ENCODE measurements around the gene TTC34.

TTC34 gene

DNA sequence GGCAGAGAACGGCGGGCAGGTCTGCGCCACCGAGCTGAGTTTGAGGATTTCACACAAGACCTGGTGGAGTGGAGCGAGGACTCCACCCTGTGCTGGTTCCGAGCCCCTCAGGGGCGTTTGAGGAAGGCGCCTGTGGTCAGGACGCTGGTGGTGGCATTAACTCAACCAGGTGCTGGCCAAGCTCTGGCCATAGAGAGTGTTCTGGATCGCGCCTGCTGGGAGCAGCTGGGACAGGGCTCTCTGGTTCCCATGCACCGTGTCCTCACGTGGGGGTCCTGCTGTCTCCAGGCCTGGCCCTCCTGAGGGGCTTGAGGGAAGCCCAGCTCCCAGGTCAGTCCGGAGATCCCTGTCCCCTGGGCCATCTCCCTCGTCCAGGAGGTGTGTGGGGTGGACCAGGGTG is 24.8 kb upstream of the TTC34 start:
- 70% methylated on average over 15 of the region's 15 CpGs for WGBS

DNA sequence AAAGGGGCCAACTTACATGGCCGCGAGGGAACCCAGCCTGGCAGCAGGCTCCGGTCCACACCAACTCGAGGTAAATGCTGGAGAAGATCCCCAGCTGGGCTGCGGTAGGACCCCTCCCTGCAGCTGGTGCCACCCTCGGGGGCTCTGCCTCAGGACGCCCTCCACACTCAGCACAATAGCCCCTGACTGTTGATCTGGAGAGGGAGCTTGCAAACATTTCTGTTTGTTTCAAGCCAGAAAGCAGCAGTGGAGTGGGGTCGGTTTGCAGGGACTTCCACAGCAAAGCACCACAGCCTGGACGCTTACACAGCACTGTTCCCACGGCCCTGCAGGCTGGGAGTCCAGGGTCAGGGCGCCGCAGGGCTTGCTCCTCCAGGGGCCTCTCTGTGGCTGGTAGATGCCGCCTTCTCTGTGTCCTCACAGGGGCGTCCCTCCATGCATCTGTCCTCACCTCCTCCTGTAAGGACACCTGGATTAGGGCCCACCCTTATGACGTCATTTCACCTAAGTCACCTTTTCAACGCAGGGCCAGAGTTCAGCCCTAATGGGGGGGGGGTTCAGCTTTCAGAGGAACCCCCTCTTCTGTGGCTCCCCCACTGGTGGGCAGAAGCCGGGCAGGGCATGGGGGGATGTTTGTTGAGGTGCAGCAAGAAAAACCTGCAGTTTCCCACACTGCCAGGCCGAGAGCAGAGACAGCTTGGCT is 24.1 kb upstream of the TTC34 start:
- H2AK5ac ChIP-seq (ENCODE audit: low read length, severe bottlenecking) = no peak overlapping the region
- H3K18ac ChIP-seq (ENCODE audit: low read depth in 1 of 2, low read length in 2 of 2) = no peak overlapping the region
- no peak overlapping the region for H3K4me3 ChIP-seq (ENCODE audit: insufficient read depth in 1 of 2, low read depth in 1 of 2, low read length in 2 of 2)
- no peaks in the 10 kb centered on the region for H3K79me1 ChIP-seq (replicated peaks; ENCODE audit: low read length, poor library complexity, severe bottlenecking)
- 80% methylated on average over 14 of the region's 18 CpGs for WGBS
- H4K91ac ChIP-seq (ENCODE audit: low read length) = no peak overlapping the region
- H3K27me3 ChIP-seq (ENCODE audit: control insufficient read depth in 1 of 2, insufficient read depth in 1 of 2, low read length in 2 of 2) = peaks cover 0 to 8% of the 10 kb centered on the region in 2 experiments
- H2AFZ ChIP-seq (ENCODE audit: low read depth, low read length) = no peak overlapping the region
- H3K9me3 ChIP-seq (ENCODE audit: control insufficient read depth, low read length) = peaks cover 18% of the 10 kb centered on the region
- H3K36me3 ChIP-seq (ENCODE audit: control insufficient read depth in 1 of 2, insufficient read depth in 2 of 2, low read depth in 1 of 2, low read length in 2 of 2) = no peaks in the 10 kb centered on the region
- no peak overlapping the region for H3K14ac ChIP-seq (ENCODE audit: low read length in 2 of 2)
- H3K23ac ChIP-seq (ENCODE audit: low read length in 2 of 2) = no peak overlapping the region
- H3K4me2 ChIP-seq (ENCODE audit: low read length, poor library complexity, severe bottlenecking) = no peak overlapping the region
- H2BK5ac ChIP-seq (ENCODE audit: low read depth, low read length, poor library complexity, severe bottlenecking) = no peak overlapping the region
- H3K27ac ChIP-seq (ENCODE audit: low read length, poor library complexity, severe bottlenecking) = no peak overlapping the region
- no peak overlapping the region for H3K9ac ChIP-seq (ENCODE audit: low read length)
- no peak overlapping the region for H2BK120ac ChIP-seq (ENCODE audit: low read depth, low read length)
- H4K8ac ChIP-seq (ENCODE audit: low read length) = no peak overlapping the region
- H3K4ac ChIP-seq (ENCODE audit: low read depth in 1 of 2, low read length in 2 of 2) = no peak overlapping the region
- H2BK15ac ChIP-seq (ENCODE audit: low read depth, poor library complexity, severe bottlenecking) = no peak overlapping the region
- no peaks in the 10 kb centered on the region for H3K4me1 ChIP-seq (ENCODE audit: control insufficient read depth, insufficient read depth, low read depth, low read length)
- no peak overlapping the region for H2BK12ac ChIP-seq (ENCODE audit: low read length in 2 of 2)
- no peak for DNase-seq

More for the DNA sequence above, 24.8 kb upstream of the TTC34 start:
- Histone ChIP-seq H3K23ac (ENCODE audit: low read length in 2 of 2) (no peak overlapping the region), H3K4me2 (ENCODE audit: low read length, poor library complexity, severe bottlenecking) (no peak overlapping the region), H3K9ac (ENCODE audit: low read length) (no peak overlapping the region), H3K79me1 (replicated peaks; ENCODE audit: low read length, poor library complexity, severe bottlenecking) (no peaks in the 10 kb centered on the region), H2BK12ac (ENCODE audit: low read length in 2 of 2) (no peak overlapping the region), H3K27ac (ENCODE audit: low read length, poor library complexity, severe bottlenecking) (no peak overlapping the region), H3K4ac (ENCODE audit: low read depth in 1 of 2, low read length in 2 of 2) (no peak overlapping the region), H2BK120ac (ENCODE audit: low read depth, low read length) (no peak overlapping the region), H4K91ac (ENCODE audit: low read length) (no peak overlapping the region), H3K9me3 (ENCODE audit: control insufficient read depth, low read length) (peaks cover 18% of the 10 kb centered on the region), H4K8ac (ENCODE audit: low read length) (no peak overlapping the region), H2AK5ac (ENCODE audit: low read length, severe bottlenecking) (no peak overlapping the region), H3K18ac (ENCODE audit: low read depth in 1 of 2, low read length in 2 of 2) (no peak overlapping the region), H3K36me3 (ENCODE audit: control insufficient read depth in 1 of 2, insufficient read depth in 2 of 2, low read depth in 1 of 2, low read length in 2 of 2) (no peaks in the 10 kb centered on the region), H2BK5ac (ENCODE audit: low read depth, low read length, poor library complexity, severe bottlenecking) (no peak overlapping the region), H2BK15ac (ENCODE audit: low read depth, poor library complexity, severe bottlenecking) (no peak overlapping the region), H3K4me3 (ENCODE audit: insufficient read depth in 1 of 2, low read depth in 1 of 2, low read length in 2 of 2) (no peak overlapping the region), H3K4me1 (ENCODE audit: control insufficient read depth, insufficient read depth, low read depth, low read length) (no peaks in the 10 kb centered on the region), H3K27me3 (ENCODE audit: control insufficient read depth in 1 of 2, insufficient read depth in 1 of 2, low read length in 2 of 2) (peaks cover 0 to 8% of the 10 kb centered on the region in 2 experiments), H3K14ac (ENCODE audit: low read length in 2 of 2) (no peak overlapping the region), H2AFZ (ENCODE audit: low read depth, low read length) (no peak overlapping the region)
- no peak for DNase-seq

DNA sequence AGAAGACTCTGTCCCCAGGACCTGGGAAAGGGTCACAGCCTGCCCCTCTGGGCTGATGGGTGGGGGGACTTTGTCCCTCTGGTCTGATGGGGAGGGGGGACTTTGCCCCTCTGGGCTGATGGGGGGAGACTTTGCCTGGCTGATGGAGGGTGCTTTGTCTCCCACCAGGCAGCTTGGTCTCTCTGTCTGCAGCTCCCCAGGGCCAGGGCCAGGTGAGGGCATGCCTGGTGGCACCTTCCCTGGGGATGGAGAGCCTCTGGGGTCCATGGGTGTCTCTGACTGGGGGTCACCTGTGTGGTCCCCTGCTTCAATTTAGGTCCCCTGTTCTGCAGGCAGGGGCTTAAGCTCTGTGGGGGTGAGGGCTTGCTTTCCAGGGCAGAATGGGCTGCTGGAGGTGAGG is 23.5 kb upstream of the TTC34 start:
- no peak overlapping the region for H2BK15ac ChIP-seq (ENCODE audit: low read depth, poor library complexity, severe bottlenecking)
- H2AFZ ChIP-seq (ENCODE audit: low read depth, low read length) = no peak overlapping the region
- no peak overlapping the region for H3K18ac ChIP-seq (ENCODE audit: low read depth in 1 of 2, low read length in 2 of 2)
- H2BK12ac ChIP-seq (ENCODE audit: low read length in 2 of 2) = no peak overlapping the region
- no peak overlapping the region for H4K8ac ChIP-seq (ENCODE audit: low read length)
- H3K4me1 ChIP-seq (ENCODE audit: control insufficient read depth, insufficient read depth, low read depth, low read length) = no peaks in the 10 kb centered on the region
- H3K4me2 ChIP-seq (ENCODE audit: low read length, poor library complexity, severe bottlenecking) = no peak overlapping the region
- H3K27ac ChIP-seq (ENCODE audit: low read length, poor library complexity, severe bottlenecking) = no peak overlapping the region
- H3K14ac ChIP-seq (ENCODE audit: low read length in 2 of 2) = no peak overlapping the region
- H3K4ac ChIP-seq (ENCODE audit: low read depth in 1 of 2, low read length in 2 of 2) = no peak overlapping the region
- H3K23ac ChIP-seq (ENCODE audit: low read length in 2 of 2) = no peak overlapping the region
- H2AK5ac ChIP-seq (ENCODE audit: low read length, severe bottlenecking) = no peak overlapping the region
- H2BK120ac ChIP-seq (ENCODE audit: low read depth, low read length) = no peak overlapping the region
- no peak overlapping the region for H3K4me3 ChIP-seq (ENCODE audit: insufficient read depth in 1 of 2, low read depth in 1 of 2, low read length in 2 of 2)
- H3K9me3 ChIP-seq (ENCODE audit: control insufficient read depth, low read length) = peaks cover 18% of the 10 kb centered on the region
- H2BK5ac ChIP-seq (ENCODE audit: low read depth, low read length, poor library complexity, severe bottlenecking) = no peak overlapping the region
- H3K9ac ChIP-seq (ENCODE audit: low read length) = no peak overlapping the region
- H3K36me3 ChIP-seq (ENCODE audit: control insufficient read depth in 1 of 2, insufficient read depth in 2 of 2, low read depth in 1 of 2, low read length in 2 of 2) = no peaks in the 10 kb centered on the region
- no peaks in the 10 kb centered on the region for H3K79me1 ChIP-seq (replicated peaks; ENCODE audit: low read length, poor library complexity, severe bottlenecking)
- H4K91ac ChIP-seq (ENCODE audit: low read length) = no peak overlapping the region
- no peak for DNase-seq
- H3K27me3 ChIP-seq (ENCODE audit: control insufficient read depth in 1 of 2, insufficient read depth in 1 of 2, low read length in 2 of 2) = peaks cover 0 to 8% of the 10 kb centered on the region in 2 experiments

DNA sequence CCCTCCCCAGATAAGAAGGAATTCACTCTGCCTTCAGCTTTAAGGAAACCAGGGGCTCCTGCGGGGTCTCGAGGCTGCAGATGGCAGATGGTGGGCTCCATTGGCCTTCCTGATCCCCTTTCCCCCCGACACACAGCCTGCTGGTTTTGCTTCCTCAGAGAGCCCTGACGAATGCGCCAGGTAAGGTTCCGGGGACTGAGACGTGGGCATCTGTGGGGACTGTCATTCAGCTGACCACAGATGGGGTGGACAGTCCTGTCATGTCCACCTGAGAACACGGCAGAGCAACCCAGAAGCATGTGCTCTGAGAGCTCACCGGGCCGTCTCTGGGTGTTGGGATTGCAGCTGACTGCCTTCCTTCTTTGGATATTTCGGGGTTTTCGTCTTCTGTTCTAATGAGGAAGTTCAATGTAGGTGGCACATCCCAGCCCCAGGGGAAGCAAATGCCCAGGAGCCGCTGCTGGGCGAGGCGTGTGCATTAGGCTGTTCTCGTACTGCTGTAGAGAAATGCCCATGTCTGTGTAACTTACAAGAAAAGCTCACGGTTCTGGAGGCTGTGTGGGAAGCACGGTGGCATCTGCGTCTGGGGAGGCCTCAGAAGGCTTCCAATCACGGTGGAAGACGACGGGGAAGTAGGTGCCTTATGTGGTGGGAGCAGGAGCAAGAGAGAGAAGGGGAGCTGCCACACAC is 22.6 kb upstream of the TTC34 start:
- Histone ChIP-seq H3K27me3 (ENCODE audit: control insufficient read depth in 1 of 2, insufficient read depth in 1 of 2, low read length in 2 of 2) (peaks cover 0 to 8% of the 10 kb centered on the region in 2 experiments), H3K27ac (ENCODE audit: low read length, poor library complexity, severe bottlenecking) (no peak overlapping the region), H3K14ac (ENCODE audit: low read length in 2 of 2) (no peak overlapping the region), H3K79me1 (replicated peaks; ENCODE audit: low read length, poor library complexity, severe bottlenecking) (no peaks in the 10 kb centered on the region), H2AFZ (ENCODE audit: low read depth, low read length) (no peak overlapping the region), H4K91ac (ENCODE audit: low read length) (no peak overlapping the region), H2BK15ac (ENCODE audit: low read depth, poor library complexity, severe bottlenecking) (no peak overlapping the region), H3K18ac (ENCODE audit: low read depth in 1 of 2, low read length in 2 of 2) (no peak overlapping the region), H3K9me3 (ENCODE audit: control insufficient read depth, low read length) (peaks cover 18% of the 10 kb centered on the region), H2AK5ac (ENCODE audit: low read length, severe bottlenecking) (no peak overlapping the region), H3K9ac (ENCODE audit: low read length) (no peak overlapping the region), H3K4me3 (ENCODE audit: insufficient read depth in 1 of 2, low read depth in 1 of 2, low read length in 2 of 2) (no peak overlapping the region), H3K36me3 (ENCODE audit: control insufficient read depth in 1 of 2, insufficient read depth in 2 of 2, low read depth in 1 of 2, low read length in 2 of 2) (no peaks in the 10 kb centered on the region), H2BK5ac (ENCODE audit: low read depth, low read length, poor library complexity, severe bottlenecking) (no peak overlapping the region), H4K8ac (ENCODE audit: low read length) (no peak overlapping the region), H3K4me1 (ENCODE audit: control insufficient read depth, insufficient read depth, low read depth, low read length) (no peaks in the 10 kb centered on the region), H3K4ac (ENCODE audit: low read depth in 1 of 2, low read length in 2 of 2) (no peak overlapping the region), H2BK120ac (ENCODE audit: low read depth, low read length) (no peak overlapping the region), H3K4me2 (ENCODE audit: low read length, poor library complexity, severe bottlenecking) (no peak overlapping the region), H2BK12ac (ENCODE audit: low read length in 2 of 2) (no peak overlapping the region), H3K23ac (ENCODE audit: low read length in 2 of 2) (no peak overlapping the region)
- 80% methylated on average over 19 of the region's 22 CpGs for WGBS
- no peak for DNase-seq

Measured in mesenchymal stem cell (in vitro differentiated cells and primary cell).